ENCODE measurements around the gene SMG5.

GRCh38 chr1:156244712-156245111, 37.9 kb downstream of the SMG5 start:
- TF ChIP-seq, protein P1, sequence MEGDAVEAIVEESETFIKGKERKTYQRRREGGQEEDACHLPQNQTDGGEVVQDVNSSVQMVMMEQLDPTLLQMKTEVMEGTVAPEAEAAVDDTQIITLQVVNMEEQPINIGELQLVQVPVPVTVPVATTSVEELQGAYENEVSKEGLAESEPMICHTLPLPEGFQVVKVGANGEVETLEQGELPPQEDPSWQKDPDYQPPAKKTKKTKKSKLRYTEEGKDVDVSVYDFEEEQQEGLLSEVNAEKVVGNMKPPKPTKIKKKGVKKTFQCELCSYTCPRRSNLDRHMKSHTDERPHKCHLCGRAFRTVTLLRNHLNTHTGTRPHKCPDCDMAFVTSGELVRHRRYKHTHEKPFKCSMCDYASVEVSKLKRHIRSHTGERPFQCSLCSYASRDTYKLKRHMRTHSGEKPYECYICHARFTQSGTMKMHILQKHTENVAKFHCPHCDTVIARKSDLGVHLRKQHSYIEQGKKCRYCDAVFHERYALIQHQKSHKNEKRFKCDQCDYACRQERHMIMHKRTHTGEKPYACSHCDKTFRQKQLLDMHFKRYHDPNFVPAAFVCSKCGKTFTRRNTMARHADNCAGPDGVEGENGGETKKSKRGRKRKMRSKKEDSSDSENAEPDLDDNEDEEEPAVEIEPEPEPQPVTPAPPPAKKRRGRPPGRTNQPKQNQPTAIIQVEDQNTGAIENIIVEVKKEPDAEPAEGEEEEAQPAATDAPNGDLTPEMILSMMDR (IDR thresholded peaks at IDR 0.05), result no peak
- no peak for TF ChIP-seq EZH2 (IDR thresholded peaks at IDR 0.05; ENCODE audit: borderline replicate concordance, insufficient read depth, low read depth, low read length, poor library complexity, severe bottlenecking)

All from B cell (primary cell).